ENCODE measurements around the gene IGSF23.

The IGSF23 gene

DNA sequence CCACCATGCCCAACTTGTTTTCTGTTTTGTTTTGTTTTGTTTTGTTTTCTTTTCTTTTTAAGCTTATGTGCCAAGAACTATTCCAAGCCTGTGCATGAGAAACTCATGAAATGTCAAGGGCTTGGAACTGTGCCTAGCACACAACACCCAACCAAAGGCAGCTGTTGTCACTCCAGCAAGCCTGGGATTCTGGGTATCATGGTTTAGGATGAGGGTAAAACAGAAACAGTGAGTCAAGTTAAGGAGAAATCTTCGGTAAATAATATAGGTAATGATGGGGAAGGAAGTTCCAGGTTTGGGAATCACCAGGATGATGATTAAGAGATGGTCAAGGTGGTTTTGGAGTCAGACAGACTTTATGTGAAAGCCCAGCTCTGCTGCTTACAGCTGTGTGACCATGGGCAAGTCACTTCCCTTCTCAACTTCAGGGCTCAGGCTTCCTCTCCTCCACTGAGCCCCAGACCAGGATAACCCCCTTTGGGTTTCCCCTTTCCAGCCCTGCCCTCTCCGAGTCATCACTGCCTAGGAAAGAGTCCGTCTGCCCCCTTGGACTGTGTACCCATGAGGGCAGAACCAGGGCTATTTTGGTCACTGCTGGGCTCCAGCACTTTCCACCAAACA is 35.4 kb downstream of the IGSF23 start:
- no peak overlapping the region for H3K4me3 ChIP-seq (ENCODE audit: low read length)
- H3K9me2 ChIP-seq (replicated peaks; ENCODE audit: control insufficient read depth, low read length) = no peaks in the 10 kb centered on the region
- H4K20me1 ChIP-seq (ENCODE audit: control insufficient read depth, insufficient read depth, low read depth, low read length) = no peaks in the 10 kb centered on the region
- H3K79me2 ChIP-seq (ENCODE audit: control insufficient read depth, low read length) = no peaks in the 10 kb centered on the region
- H3F3A ChIP-seq (ENCODE audit: control insufficient read depth, insufficient read depth) = no peaks in the 10 kb centered on the region
- TF ChIP-seq EZH2phosphoT487 (IDR thresholded peaks at IDR 0.05; ENCODE audit: borderline replicate concordance, low read length) = no peak
- TF ChIP-seq, protein P1, sequence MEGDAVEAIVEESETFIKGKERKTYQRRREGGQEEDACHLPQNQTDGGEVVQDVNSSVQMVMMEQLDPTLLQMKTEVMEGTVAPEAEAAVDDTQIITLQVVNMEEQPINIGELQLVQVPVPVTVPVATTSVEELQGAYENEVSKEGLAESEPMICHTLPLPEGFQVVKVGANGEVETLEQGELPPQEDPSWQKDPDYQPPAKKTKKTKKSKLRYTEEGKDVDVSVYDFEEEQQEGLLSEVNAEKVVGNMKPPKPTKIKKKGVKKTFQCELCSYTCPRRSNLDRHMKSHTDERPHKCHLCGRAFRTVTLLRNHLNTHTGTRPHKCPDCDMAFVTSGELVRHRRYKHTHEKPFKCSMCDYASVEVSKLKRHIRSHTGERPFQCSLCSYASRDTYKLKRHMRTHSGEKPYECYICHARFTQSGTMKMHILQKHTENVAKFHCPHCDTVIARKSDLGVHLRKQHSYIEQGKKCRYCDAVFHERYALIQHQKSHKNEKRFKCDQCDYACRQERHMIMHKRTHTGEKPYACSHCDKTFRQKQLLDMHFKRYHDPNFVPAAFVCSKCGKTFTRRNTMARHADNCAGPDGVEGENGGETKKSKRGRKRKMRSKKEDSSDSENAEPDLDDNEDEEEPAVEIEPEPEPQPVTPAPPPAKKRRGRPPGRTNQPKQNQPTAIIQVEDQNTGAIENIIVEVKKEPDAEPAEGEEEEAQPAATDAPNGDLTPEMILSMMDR (IDR thresholded peaks at IDR 0.05; ENCODE audit: low read depth, low read length, poor library complexity, severe bottlenecking) = no peak
- no peak overlapping the region for H3K27ac ChIP-seq (ENCODE audit: low read depth, low read length)
- no peaks in the 10 kb centered on the region for H3K36me3 ChIP-seq (ENCODE audit: control insufficient read depth, low read length)
- no peaks in the 10 kb centered on the region for H3K27me3 ChIP-seq (ENCODE audit: control insufficient read depth, low read length)
- no peaks in the 10 kb centered on the region for H3K9me3 ChIP-seq (ENCODE audit: control insufficient read depth, insufficient read depth, low read length)
- H3K4me1 ChIP-seq (ENCODE audit: control insufficient read depth, low read length) = no peaks in the 10 kb centered on the region
- H3K4me2 ChIP-seq (ENCODE audit: low read length) = no peak overlapping the region

DNA sequence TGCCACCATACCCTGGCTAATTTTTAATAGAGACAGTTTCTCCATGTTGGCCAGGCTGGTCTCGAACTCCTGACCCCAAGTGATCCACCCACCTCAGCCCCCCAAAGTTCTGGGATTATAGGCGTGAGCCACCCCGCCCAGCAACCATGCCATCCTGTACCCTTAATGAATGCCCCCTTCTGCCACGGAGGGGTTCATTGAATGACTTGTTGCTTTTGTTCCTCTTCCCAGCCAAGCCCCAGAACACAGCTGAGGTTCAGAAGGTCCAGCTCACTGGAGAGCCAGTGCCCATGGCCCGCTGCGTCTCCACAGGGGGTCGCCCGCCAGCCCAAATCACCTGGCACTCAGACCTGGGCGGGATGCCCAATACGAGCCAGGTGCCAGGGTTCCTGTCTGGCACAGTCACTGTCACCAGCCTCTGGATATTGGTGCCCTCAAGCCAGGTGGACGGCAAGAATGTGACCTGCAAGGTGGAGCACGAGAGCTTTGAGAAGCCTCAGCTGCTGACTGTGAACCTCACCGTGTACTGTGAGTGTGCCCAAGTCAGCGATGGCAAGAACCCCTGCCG is 36.3 kb downstream of the IGSF23 start:
- no peaks in the 10 kb centered on the region for H3K36me3 ChIP-seq (ENCODE audit: control insufficient read depth, low read length)
- H3F3A ChIP-seq (ENCODE audit: control insufficient read depth, insufficient read depth) = no peaks in the 10 kb centered on the region
- no peaks in the 10 kb centered on the region for H4K20me1 ChIP-seq (ENCODE audit: control insufficient read depth, insufficient read depth, low read depth, low read length)
- no peaks in the 10 kb centered on the region for H3K79me2 ChIP-seq (ENCODE audit: control insufficient read depth, low read length)
- no peaks in the 10 kb centered on the region for H3K9me2 ChIP-seq (replicated peaks; ENCODE audit: control insufficient read depth, low read length)
- no peaks in the 10 kb centered on the region for H3K27me3 ChIP-seq (ENCODE audit: control insufficient read depth, low read length)
- H3K27ac ChIP-seq (ENCODE audit: low read depth, low read length) = no peak overlapping the region
- H3K4me1 ChIP-seq (ENCODE audit: control insufficient read depth, low read length) = peaks cover 2% of the 10 kb centered on the region; the same call in 1 of the 2 replicates
- H3K4me2 ChIP-seq (ENCODE audit: low read length) = no peak overlapping the region
- H3K4me3 ChIP-seq (ENCODE audit: low read length) = no peak overlapping the region
- H3K9me3 ChIP-seq (ENCODE audit: control insufficient read depth, insufficient read depth, low read length) = no peaks in the 10 kb centered on the region
- TF ChIP-seq, protein P1 (IDR thresholded peaks at IDR 0.05; ENCODE audit: low read depth, low read length, poor library complexity, severe bottlenecking) = no peak
- TF ChIP-seq EZH2phosphoT487 (IDR thresholded peaks at IDR 0.05; ENCODE audit: borderline replicate concordance, low read length) = no peak

DNA sequence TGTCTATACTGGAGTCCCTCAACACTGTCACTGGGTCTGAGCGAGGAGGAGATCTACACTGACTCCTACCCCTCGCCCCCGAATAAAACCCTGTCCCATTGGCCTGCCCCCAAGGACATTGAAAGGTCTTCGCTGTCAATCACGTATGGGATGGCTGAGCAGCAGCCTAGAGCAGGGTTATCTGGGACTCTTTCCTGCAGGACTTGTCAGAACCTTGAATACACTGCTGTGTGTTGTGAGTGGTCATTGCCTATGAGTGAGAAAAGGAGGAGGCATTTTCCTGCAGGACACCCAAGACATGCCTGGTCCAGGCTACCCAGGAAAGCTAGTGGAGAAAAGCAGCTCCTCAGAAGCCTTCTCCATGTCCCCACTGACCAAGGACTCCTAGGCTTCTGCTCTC is 40.0 kb downstream of the IGSF23 start:
- Histone ChIP-seq H3K4me1 (ENCODE audit: control insufficient read depth, low read length) (peaks cover 2% of the 10 kb centered on the region; the same call in 1 of the 2 replicates), H3F3A (ENCODE audit: control insufficient read depth, insufficient read depth) (no peaks in the 10 kb centered on the region), H3K36me3 (ENCODE audit: control insufficient read depth, low read length) (no peaks in the 10 kb centered on the region), H3K79me2 (ENCODE audit: control insufficient read depth, low read length) (no peaks in the 10 kb centered on the region), H3K27ac (ENCODE audit: low read depth, low read length) (no peak overlapping the region), H3K4me2 (ENCODE audit: low read length) (no peak overlapping the region), H3K27me3 (ENCODE audit: control insufficient read depth, low read length) (no peaks in the 10 kb centered on the region), H3K9me2 (replicated peaks; ENCODE audit: control insufficient read depth, low read length) (no peaks in the 10 kb centered on the region), H3K9me3 (ENCODE audit: control insufficient read depth, insufficient read depth, low read length) (no peaks in the 10 kb centered on the region), H3K4me3 (ENCODE audit: low read length) (no peak overlapping the region), H4K20me1 (ENCODE audit: control insufficient read depth, insufficient read depth, low read depth, low read length) (no peaks in the 10 kb centered on the region)
- TF ChIP-seq, protein P1 (IDR thresholded peaks at IDR 0.05; ENCODE audit: low read depth, low read length, poor library complexity, severe bottlenecking) = no peak
- no peak for TF ChIP-seq EZH2phosphoT487 (IDR thresholded peaks at IDR 0.05; ENCODE audit: borderline replicate concordance, low read length)

All from DOHH2 (cell line).